GM12878 (cell line): Measurements from ENCODE around the gene SMIM9.

ENCODE experiments used
- CEBPB ChIP-seq, 2 experiments: fragments of 150-350 bp in 1 of 2; IDR thresholded peaks; 2 replicates each; pipeline ENCODE4 v1.6.1; 2012 to 2014; ENCODE audit warnings: low read depth in 2 of 2, low read length in 2 of 2, borderline replicate concordance in 1 of 2, inconsistent platforms in 1 of 2
- CHD1 ChIP-seq: IDR thresholded peaks from 2 replicates; pipeline ENCODE4 v1.6.1; 2012; ENCODE audit warnings: low read depth, low read length, improper control_type of control experiment
- ESRRA ChIP-seq: IDR thresholded peaks from 2 replicates; pipeline ENCODE4 v1.6.1; 2012; ENCODE audit warnings: mild to moderate bottlenecking, low read length, improper control_type of control experiment
- SMC3 ChIP-seq: IDR thresholded peaks from 2 replicates; pipeline ENCODE4 v1.6.1; 2011; ENCODE audit warnings: low read length, improper control_type of control experiment, borderline replicate concordance
- TF ChIP-seq, protein P1 (sequence below), 3 experiments: IDR thresholded peaks in 2 of 3; conservative IDR thresholded peaks in 1 of 3; 2 replicates each; pipeline ENCODE4 v1.5.1; 2011; ENCODE audit warnings: low read depth in 3 of 3, low read length in 3 of 3, mild to moderate bottlenecking in 3 of 3, control low read depth in 2 of 3, moderate library complexity in 2 of 3, inconsistent platforms in 1 of 3, mixed read lengths in 1 of 3; ENCODE audit not compliant: control insufficient read depth in 2 of 3, insufficient read depth in 1 of 3; ENCODE audit errors: extremely low read depth in 1 of 3

DNA sequence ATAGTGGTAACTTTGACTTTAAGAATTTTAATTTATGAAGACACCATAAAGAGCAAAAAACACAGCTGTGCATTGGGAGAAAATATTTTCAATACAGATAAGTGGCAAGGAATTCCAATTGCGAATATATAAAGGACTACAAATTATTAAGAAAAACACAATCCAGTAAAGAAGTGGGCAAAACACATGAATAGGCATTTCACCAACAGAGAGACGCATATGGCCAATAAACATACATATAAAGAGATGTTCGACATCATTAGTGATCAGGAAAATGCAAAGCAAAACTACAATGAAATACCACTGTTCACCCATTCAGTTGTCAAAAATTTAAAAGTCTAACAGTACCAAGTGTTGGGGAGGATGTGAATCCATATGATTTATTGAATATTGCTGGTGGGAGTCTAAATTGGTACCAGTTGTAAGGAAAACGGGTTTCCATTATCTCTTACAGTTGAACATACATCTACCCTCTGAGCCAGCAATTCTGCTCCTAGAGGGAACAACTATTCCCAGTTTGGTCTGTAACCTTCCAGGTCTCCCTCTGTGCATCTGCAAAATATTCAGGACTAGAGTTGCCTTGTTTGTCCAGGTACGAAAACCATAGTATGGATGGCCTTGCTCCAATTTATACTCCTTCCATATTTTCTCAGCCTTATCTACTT is 27.5 kb downstream of the SMIM9 start:
- TF ChIP-seq CEBPB (IDR thresholded peaks at IDR 0.05; ENCODE audit: borderline replicate concordance in 1 of 2, low read depth in 2 of 2, low read length in 2 of 2) (no peak), SMC3 (no peak), ESRRA (no peak), CHD1 (no peak)
- TF ChIP-seq, protein P1, sequence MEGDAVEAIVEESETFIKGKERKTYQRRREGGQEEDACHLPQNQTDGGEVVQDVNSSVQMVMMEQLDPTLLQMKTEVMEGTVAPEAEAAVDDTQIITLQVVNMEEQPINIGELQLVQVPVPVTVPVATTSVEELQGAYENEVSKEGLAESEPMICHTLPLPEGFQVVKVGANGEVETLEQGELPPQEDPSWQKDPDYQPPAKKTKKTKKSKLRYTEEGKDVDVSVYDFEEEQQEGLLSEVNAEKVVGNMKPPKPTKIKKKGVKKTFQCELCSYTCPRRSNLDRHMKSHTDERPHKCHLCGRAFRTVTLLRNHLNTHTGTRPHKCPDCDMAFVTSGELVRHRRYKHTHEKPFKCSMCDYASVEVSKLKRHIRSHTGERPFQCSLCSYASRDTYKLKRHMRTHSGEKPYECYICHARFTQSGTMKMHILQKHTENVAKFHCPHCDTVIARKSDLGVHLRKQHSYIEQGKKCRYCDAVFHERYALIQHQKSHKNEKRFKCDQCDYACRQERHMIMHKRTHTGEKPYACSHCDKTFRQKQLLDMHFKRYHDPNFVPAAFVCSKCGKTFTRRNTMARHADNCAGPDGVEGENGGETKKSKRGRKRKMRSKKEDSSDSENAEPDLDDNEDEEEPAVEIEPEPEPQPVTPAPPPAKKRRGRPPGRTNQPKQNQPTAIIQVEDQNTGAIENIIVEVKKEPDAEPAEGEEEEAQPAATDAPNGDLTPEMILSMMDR (IDR thresholded peaks at IDR 0.05 in 2 of 3, conservative IDR thresholded peaks at IDR 0.05 in 1 of 3; ENCODE audit: control insufficient read depth in 2 of 3, extremely low read depth in 1 of 3, insufficient read depth in 1 of 3, low read depth in 3 of 3, low read length in 3 of 3), result no peak
